Spleen (tissue), 3 donors: Measurements from ENCODE around the gene CYRIA.

Experiments
- POLR2A ChIP-seq, 3 donors: fragments of 450-650 bp; IDR thresholded peaks; one replicate each; pipeline ENCODE4 v1.5.1; 2017; ENCODE audit warnings: antibody characterized with exemption in 3 of 3, mild to moderate bottlenecking in 1 of 3
- POLR2AphosphoS5 ChIP-seq, 3 donors: sonication (generic); formaldehyde crosslinking; IDR thresholded peaks; one replicate each; pipeline ENCODE4 v1.5.1; 2017; ENCODE audit warnings: antibody characterized with exemption in 3 of 3

GRCh38 chr2:16625759-16626158, 39.9 kb downstream of the CYRIA start:
- no peak for TF ChIP-seq POLR2AphosphoS5 (IDR thresholded peaks at IDR 0.05)
- no peak for TF ChIP-seq POLR2A (IDR thresholded peaks at IDR 0.05)
